Measurements from ENCODE around the gene ERVW-1.

Gene ERVW-1

GRCh38 chr7:92425311-92425947 is 52.3 kb downstream of the ERVW-1 start:
- no peak for DNase-seq (ENCODE audit: extremely low read depth in 1 of 2, low read depth in 1 of 2)

- no peak for DNase-seq (ENCODE audit: extremely low read depth in 1 of 2, low read depth in 1 of 2)
Measured at GRCh38 chr7:92423710-92424131, 54.0 kb downstream of the ERVW-1 start.

GRCh38 chr7:92422926-92423325 is 54.8 kb downstream of the ERVW-1 start:
- no peak for DNase-seq (ENCODE audit: extremely low read depth in 1 of 2, low read depth in 1 of 2)

- no peak for DNase-seq (ENCODE audit: extremely low read depth in 1 of 2, low read depth in 1 of 2)
Measured at GRCh38 chr7:92421676-92422435, 55.9 kb downstream of the ERVW-1 start.
